Esophagus squamous epithelium (tissue), 5 donors: ENCODE results near the gene DHRS7C. TPM values are rescaled to one million over a fixed set of nuclear protein-coding genes. Genes with fewer than 3 reads are reported as not detected.

Experiments used
- DNase-seq: peaks from one replicate; lab custom pipeline; 2025; lab: John Stamatoyannopoulos, UW
- H3K27ac ChIP-seq, 4 donors: fragments of 200-600 bp; sonication (generic); one replicate each; pipeline ENCODE4 v1.5.1; 2016 to 2019; ENCODE audit warnings: mild to moderate bottlenecking in 1 of 4
- H3K27me3 ChIP-seq, 4 donors: fragments of 200-600 bp; sonication (generic); 1 replicate in 3 of 4; 2 replicates in 1 of 4; pipeline versions ENCODE4 v1.5.1 to v1.6.0; 2017 to 2021; ENCODE audit warnings: antibody characterized with exemption in 1 of 4
- H3K36me3 ChIP-seq, 3 donors: fragments of 200-600 bp; sonication (generic); one replicate each; pipeline ENCODE4 v1.5.1; 2016 to 2019
- H3K4me1 ChIP-seq, 3 donors: fragments of 200-600 bp; sonication (generic); one replicate each; pipeline ENCODE4 v1.5.1; 2017 to 2019
- H3K4me3 ChIP-seq, 4 donors: fragments of 200-600 bp; sonication (generic); 1 replicate in 3 of 4; 2 replicates in 1 of 4; pipeline ENCODE4 v1.5.1; 2016 to 2019; ENCODE audit warnings: mild to moderate bottlenecking in 2 of 4, moderate library complexity in 1 of 4
- H3K9me3 ChIP-seq, 3 donors: fragments of 200-600 bp; sonication (generic); one replicate each; pipeline ENCODE4 v1.5.1; 2016 to 2019
- CTCF ChIP-seq, 6 experiments: fragments of 450-650 bp in 4 of 6; fragments of 200-600 bp in 2 of 6; sonication (generic) in 2 of 6; IDR thresholded peaks; one replicate each; pipeline ENCODE4 v1.5.1; 2016 to 2019; ENCODE audit warnings: antibody characterized with exemption in 6 of 6, mild to moderate bottlenecking in 4 of 6, moderate library complexity in 4 of 6
- POLR2A ChIP-seq, 4 donors: fragments of 450-650 bp; IDR thresholded peaks; one replicate each; pipeline ENCODE4 v1.6.1; 2017; ENCODE audit warnings: antibody characterized with exemption in 4 of 4, mild to moderate bottlenecking in 4 of 4, moderate library complexity in 3 of 4
- WGBS, 2 donors: methylation state at CpG; one replicate each; pipeline ENCODE4 v1.1.5; 2018; 5-methylcytosine and 5-hydroxymethylcytosine counted together
- intact Hi-C: fragments of 100-400 bp; cut with DNase I; formaldehyde crosslinking; loops from one replicate; pipeline ENCODE4 v1.15.0; 2022
- total RNA-seq, 4 donors: library from RNA; depleted of rRNA; stranded (reverse); fragments of >200 nt; gene quantifications; one replicate each; pipeline ENCODE4 v1.1.0, GENCODE V29; 2016
- donor health status: DM: yes; HTN: yes; CAD: no.

The DHRS7C gene
- total RNA-seq, 4 donors from 2014 or later = not detected

- DNase-seq = no peak
- Histone ChIP-seq H3K27me3 (no peaks in the 10 kb centered on the region), H3K36me3 (no peaks in the 10 kb centered on the region), H3K4me3 (no peak overlapping the region), H3K4me1 (no peaks in the 10 kb centered on the region), H3K27ac (no peak overlapping the region), H3K9me3 (no peaks in the 10 kb centered on the region)
- TF ChIP-seq CTCF (IDR thresholded peaks at IDR 0.05) (no peak), POLR2A (IDR thresholded peaks at IDR 0.05) (no peak)
- 71 to 75% methylated on average over 5 of the region's 5 CpGs for WGBS, 2 donors
- intact Hi-C loops = no loop called here
Observed at GRCh38 chr17:9811086-9811485, 19.7 kb upstream of the DHRS7C start.

DNA sequence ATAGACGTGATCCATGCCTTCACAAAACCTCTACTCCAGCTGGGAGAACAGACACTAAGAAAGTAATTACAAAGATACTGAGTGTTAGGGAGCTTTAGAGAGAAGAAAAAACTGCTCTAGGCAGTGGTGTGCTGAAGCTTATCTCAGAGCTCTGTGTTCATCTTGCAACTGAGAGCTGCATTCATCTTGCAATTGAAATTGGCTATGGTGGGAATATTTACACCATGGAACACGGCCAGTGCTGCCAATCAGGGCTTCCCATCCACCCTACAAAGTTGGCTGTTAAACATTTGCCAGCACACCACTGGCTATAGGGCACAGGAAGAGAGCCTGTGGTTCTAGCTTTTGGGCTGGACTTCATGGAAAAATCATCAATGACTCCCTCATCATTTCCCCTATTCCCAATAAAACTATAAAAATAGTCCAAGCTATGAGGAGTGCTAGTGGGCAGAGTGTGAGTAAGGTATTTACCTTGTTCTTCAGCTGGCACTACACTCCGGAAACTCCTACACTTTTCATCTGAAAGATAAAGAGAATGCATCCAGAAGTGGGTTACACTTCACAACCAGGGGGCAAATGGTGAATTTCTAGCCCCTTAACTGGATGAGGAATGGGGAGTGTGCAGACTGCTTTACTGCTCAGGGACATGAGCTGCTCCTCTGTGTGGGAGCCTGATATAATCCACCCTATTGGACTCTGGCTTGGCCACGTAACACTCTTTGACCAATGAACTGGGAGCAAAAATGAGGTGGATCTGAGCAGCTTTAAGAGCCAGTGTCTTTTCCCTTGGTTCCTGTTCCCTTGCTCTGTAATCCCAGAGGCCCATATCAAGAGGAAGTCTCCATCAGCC is 18.9 kb upstream of the DHRS7C start:
- no peak overlapping the region for H3K4me3 ChIP-seq
- 70 to 87% methylated on average over 3 to 4 of the region's 4 CpGs for WGBS, 2 donors
- intact Hi-C loops = no loop called here
- DNase-seq = no peak
- H3K9me3 ChIP-seq = no peaks in the 10 kb centered on the region
- no peaks in the 10 kb centered on the region for H3K27me3 ChIP-seq
- H3K36me3 ChIP-seq = no peaks in the 10 kb centered on the region
- no peak overlapping the region for H3K27ac ChIP-seq
- H3K4me1 ChIP-seq = no peaks in the 10 kb centered on the region
- TF ChIP-seq POLR2A (IDR thresholded peaks at IDR 0.05) = no peak
- TF ChIP-seq CTCF (IDR thresholded peaks at IDR 0.05) = no peak

DNA sequence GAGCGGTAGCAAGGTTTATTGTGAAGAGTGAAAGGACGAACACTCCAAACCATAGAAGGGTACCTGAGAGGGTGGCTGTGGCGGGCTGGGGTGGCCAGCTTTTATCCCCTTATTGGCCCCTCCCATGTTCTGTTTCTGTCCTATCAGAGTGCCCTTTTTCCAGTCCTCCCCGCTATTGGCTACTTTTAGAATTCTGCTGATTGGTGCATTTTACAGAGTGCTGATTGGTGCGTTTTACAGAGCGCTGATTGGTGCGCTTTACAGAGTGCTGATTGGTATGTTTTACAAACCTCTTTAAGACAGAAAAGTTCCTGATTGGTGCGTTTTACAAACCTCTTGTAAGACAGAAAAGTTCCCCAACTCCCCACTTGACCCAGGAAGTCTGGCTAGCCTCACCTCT is 18.0 kb upstream of the DHRS7C start:
- H3K27me3 ChIP-seq = no peaks in the 10 kb centered on the region
- no peaks in the 10 kb centered on the region for H3K36me3 ChIP-seq
- H3K4me3 ChIP-seq = no peak overlapping the region
- 89 to 93% methylated on average over 7 to 8 of the region's 8 CpGs for WGBS, 2 donors
- intact Hi-C loops = no loop called here
- no peaks in the 10 kb centered on the region for H3K9me3 ChIP-seq
- no peak overlapping the region for H3K27ac ChIP-seq
- H3K4me1 ChIP-seq = no peaks in the 10 kb centered on the region
- TF ChIP-seq POLR2A (IDR thresholded peaks at IDR 0.05) = no peak
- TF ChIP-seq CTCF (IDR thresholded peaks at IDR 0.05) = no peak
- DNase-seq = no peak

DNA sequence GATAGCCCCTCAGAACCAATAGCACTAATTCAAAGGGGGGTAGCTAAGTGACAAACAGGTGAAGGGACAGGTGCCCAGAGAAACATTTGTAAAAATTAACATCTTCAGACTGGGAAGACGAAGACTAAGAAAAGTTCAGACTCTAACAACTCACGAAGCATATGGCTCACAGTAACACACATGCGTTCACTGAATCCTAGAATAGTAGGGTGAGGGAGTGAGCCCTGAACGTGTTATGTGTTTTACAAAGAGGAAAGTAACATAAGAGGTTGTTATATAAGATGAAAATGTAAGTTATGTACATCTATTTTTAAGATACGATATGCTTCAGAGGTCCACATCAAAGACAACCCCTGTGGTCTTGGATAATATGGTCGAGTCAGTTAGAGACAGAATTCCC is 15.3 kb upstream of the DHRS7C start:
- DNase-seq = no peak
- TF ChIP-seq POLR2A (IDR thresholded peaks at IDR 0.05) = no peak
- peaks cover 0 to 6% (median 0%) of the 10 kb centered on the region in 4 donors for H3K27me3 ChIP-seq
- no peaks in the 10 kb centered on the region for H3K4me1 ChIP-seq
- no peaks in the 10 kb centered on the region for H3K36me3 ChIP-seq
- intact Hi-C loops = no loop called here
- no peak overlapping the region for H3K4me3 ChIP-seq
- 63 to 69% methylated on average over 6 of the region's 6 CpGs for WGBS, 2 donors
- H3K9me3 ChIP-seq = no peaks in the 10 kb centered on the region
- H3K27ac ChIP-seq = no peak overlapping the region

DNA sequence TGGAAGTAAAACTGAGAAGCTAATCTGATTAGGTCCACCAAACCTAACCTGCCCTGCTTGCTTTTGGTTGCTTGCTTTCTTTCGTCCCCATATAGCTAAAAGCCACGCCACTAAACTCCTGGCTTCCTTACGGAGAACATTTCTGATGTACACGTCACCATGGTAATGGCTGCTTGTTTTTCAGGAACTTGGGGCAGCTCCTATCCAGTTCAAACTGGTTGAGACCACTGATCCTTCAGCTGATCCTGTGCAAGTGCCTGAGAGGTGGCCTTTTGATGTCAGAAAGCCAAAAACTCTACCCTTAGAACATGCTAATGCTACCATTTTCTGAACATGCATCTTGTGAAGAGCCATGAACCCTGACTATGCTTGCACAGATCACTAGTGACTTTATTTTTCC is 14.4 kb upstream of the DHRS7C start:
- no peaks in the 10 kb centered on the region for H3K36me3 ChIP-seq
- no peak for DNase-seq
- H3K27me3 ChIP-seq = peaks cover 0 to 6% (median 0%) of the 10 kb centered on the region in 4 donors
- intact Hi-C loops = no loop called here
- no peaks in the 10 kb centered on the region for H3K4me1 ChIP-seq
- H3K9me3 ChIP-seq = no peaks in the 10 kb centered on the region
- TF ChIP-seq CTCF (IDR thresholded peaks at IDR 0.05) (no peak), POLR2A (IDR thresholded peaks at IDR 0.05) (no peak)
- no peak overlapping the region for H3K4me3 ChIP-seq
- no peak overlapping the region for H3K27ac ChIP-seq
- 36 to 67% methylated on average over 4 of the region's 4 CpGs for WGBS, 2 donors
